SK-N-SH (cell line): ENCODE results near the gene FBXO3. TPM values are rescaled to one million over a fixed set of nuclear protein-coding genes. Genes with fewer than 3 reads are reported as not detected.

Experiments used
- CTCF ChIA-PET: fragments of 300-600, 350-600 bp; formaldehyde crosslinking; extraction: SDS; loops from one replicate; lab custom pipeline; 2021; lab: Yijun Ruan, JAX
- POLR2A ChIA-PET: fragments of 350-600 bp; sonication (Branson Sonifier 250); formaldehyde crosslinking; extraction: SDS; loops from one replicate; lab custom pipeline; 2020; ENCODE audit warnings: antibody characterized with exemption, inconsistent platforms; lab: Yijun Ruan, JAX
- DNase-seq: peaks from one replicate; pipeline ENCODE4 v3.0.0; 2012
- H2AFZ ChIP-seq: fragments of 200-600 bp; sonication (generic); 2 replicates; pipeline ENCODE4 v1.8.1; 2016; ENCODE audit warnings: antibody characterized with exemption, mild to moderate bottlenecking, low read depth
- H3F3A ChIP-seq: fragments of 200-600 bp; sonication (generic); replicated peaks from 2 replicates; pipeline ENCODE3; 2016; ENCODE audit warnings: antibody characterized with exemption, mild to moderate bottlenecking; ENCODE audit not compliant: insufficient read depth
- H3K27ac ChIP-seq, 2 experiments: fragments of 200-500 bp in 1 of 2; fragments of 200-600 bp in 1 of 2; sonication (Bioruptor generic) in 1 of 2; sonication (generic), shearing (Covaris generic) in 1 of 2; 2 replicates each; pipeline versions ENCODE4 v1.5.1 to v1.6.1; 2014 to 2016; ENCODE audit warnings: low read depth in 2 of 2, inconsistent platforms in 1 of 2, low read length in 1 of 2, mild to moderate bottlenecking in 1 of 2, mixed read lengths in 1 of 2
- H3K27me3 ChIP-seq: fragments of 200-600 bp; sonication (generic), shearing (Covaris generic); 2 replicates; pipeline ENCODE4 v1.6.1; 2016; ENCODE audit warnings: mixed run types; ENCODE audit not compliant: insufficient read depth
- H3K36me3 ChIP-seq, 2 experiments: fragments of 200-500 bp in 1 of 2; fragments of 200-600 bp in 1 of 2; sonication (Bioruptor generic) in 1 of 2; sonication (generic) in 1 of 2; replicated peaks in 1 of 2; 2 replicates each; pipeline versions ENCODE3 to v1.5.1; 2014 to 2016; ENCODE audit warnings: low read length in 1 of 2, mild to moderate bottlenecking in 1 of 2; ENCODE audit not compliant: insufficient read depth in 2 of 2, control insufficient read depth in 1 of 2
- H3K4me1 ChIP-seq, 2 experiments: fragments of 200-500 bp in 1 of 2; fragments of 200-600 bp in 1 of 2; sonication (Bioruptor generic) in 1 of 2; sonication (generic), shearing (Covaris generic) in 1 of 2; 2 replicates each; pipeline versions ENCODE4 v1.5.1 to v1.6.1; 2014 to 2016; ENCODE audit warnings: low read depth in 1 of 2, low read length in 1 of 2, mixed run types in 1 of 2; ENCODE audit not compliant: insufficient read depth in 2 of 2, control insufficient read depth in 1 of 2
- H3K4me2 ChIP-seq: fragments of 200-600 bp; sonication (generic), shearing (Covaris generic); 2 replicates; pipeline ENCODE4 v1.6.1; 2017; ENCODE audit warnings: mixed run types
- H3K4me3 ChIP-seq, 2 experiments: fragments of 200-500 bp in 1 of 2; fragments of 200-600 bp in 1 of 2; sonication (Bioruptor generic) in 1 of 2; sonication (generic), shearing (Covaris generic) in 1 of 2; 2 replicates each; pipeline versions ENCODE4 v1.5.1 to v1.8.1; 2014 to 2016; ENCODE audit warnings: low read depth in 2 of 2, inconsistent platforms in 1 of 2, low read length in 1 of 2, mild to moderate bottlenecking in 1 of 2, mixed read lengths in 1 of 2, moderate library complexity in 1 of 2
- H3K79me2 ChIP-seq: fragments of 200-600 bp; sonication (generic); 2 replicates; pipeline ENCODE4 v1.8.1; 2017; ENCODE audit warnings: mild to moderate bottlenecking; ENCODE audit not compliant: insufficient read depth
- H3K9ac ChIP-seq: fragments of 200-600 bp; sonication (generic); 2 replicates; pipeline ENCODE4 v1.6.1; 2017; ENCODE audit warnings: mixed run types
- H3K9me2 ChIP-seq: fragments of 200-600 bp; sonication (generic); 2 replicates; pipeline ENCODE4 v1.6.1; 2017; ENCODE audit warnings: mixed run types
- H3K9me3 ChIP-seq: fragments of 200-600 bp; sonication (generic); 2 replicates; pipeline ENCODE4 v1.6.1; 2017; ENCODE audit warnings: mixed run types, mild to moderate bottlenecking, moderate library complexity
- H4K20me1 ChIP-seq: fragments of 200-600 bp; sonication (generic); 2 replicates; pipeline ENCODE4 v1.6.1; 2017; ENCODE audit warnings: mild to moderate bottlenecking, mixed run types; ENCODE audit not compliant: insufficient read depth
- ELF1 ChIP-seq: IDR thresholded peaks from 2 replicates; pipeline ENCODE4 v1.4.0; 2012
- EP300 ChIP-seq, 2 experiments: IDR thresholded peaks; 2 replicates each; pipeline versions ENCODE4 v1.4.0 to v1.6.1; 2012; ENCODE audit warnings: borderline replicate concordance in 1 of 2, low read depth in 1 of 2, low read length in 1 of 2
- FOXM1 ChIP-seq: IDR thresholded peaks from 2 replicates; pipeline ENCODE4 v1.4.0; 2012; ENCODE audit warnings: low read depth, mild to moderate bottlenecking
- MEF2A ChIP-seq: IDR thresholded peaks from 2 replicates; pipeline ENCODE4 v1.4.0; 2012; ENCODE audit warnings: low read depth, borderline replicate concordance
- NFIC ChIP-seq: IDR thresholded peaks from 2 replicates; pipeline ENCODE4 v1.4.0; 2012; ENCODE audit warnings: borderline replicate concordance
- PBX3 ChIP-seq: IDR thresholded peaks from 2 replicates; pipeline ENCODE4; 2012
- REST ChIP-seq: IDR thresholded peaks from 2 replicates; pipeline ENCODE4 v1.6.1; 2012; ENCODE audit warnings: mild to moderate bottlenecking, low read depth, low read length, moderate library complexity
- RFX5 ChIP-seq: IDR thresholded peaks from 2 replicates; pipeline ENCODE4 v1.6.1; 2012; ENCODE audit warnings: mild to moderate bottlenecking, improper control_type of control experiment, low read length
- TEAD4 ChIP-seq: IDR thresholded peaks from 2 replicates; pipeline ENCODE4 v1.4.0; 2012; ENCODE audit warnings: mild to moderate bottlenecking, borderline replicate concordance; ENCODE audit not compliant: insufficient read depth
- ZBTB33 ChIP-seq: IDR thresholded peaks from 2 replicates; pipeline ENCODE4 v1.4.0; 2012; ENCODE audit warnings: low read depth, borderline replicate concordance
- WGBS: methylation state at CpG from one replicate; pipeline ENCODE4 v1.1.6; 2017; ENCODE audit warnings: low lambda C conversion rate; 5-methylcytosine and 5-hydroxymethylcytosine counted together
- polyA plus RNA-seq, 3 experiments: library from polyadenylated mRNA; depleted of rRNA; stranded (reverse); fragments of >200 nt; gene quantifications; 2 replicates each; pipeline ENCODE4 v1.2.3, GENCODE V29; 2012

The FBXO3 gene
- polyA plus RNA-seq, 1 of the 3 experiments (the other 2 are of a cell fraction) = 17.9 TPM

- no peaks in the 10 kb centered on the region for H3K27me3 ChIP-seq
- no peak for DNase-seq
- H3F3A ChIP-seq = no peaks in the 10 kb centered on the region
- peaks cover 12% of the 10 kb centered on the region for H3K79me2 ChIP-seq
- H2AFZ ChIP-seq = no peak overlapping the region
- H3K27ac ChIP-seq = no peak overlapping the region
- H3K4me3 ChIP-seq = no peak overlapping the region
- ChIA-PET POLR2A (interaction anchor here (1.6 kb wide), 1 partner anchor 24 kb away, joined by 6 read pairs; no protein-coding TSS in a partner anchor), CTCF (interaction anchor here (1.4 to 2.6 kb wide), 3 partner anchors 31 to 51 kb away, joined by 4 to 9 read pairs (median 4); no protein-coding TSS in a partner anchor)
- H3K36me3 ChIP-seq = no peaks in the 10 kb centered on the region
- H3K4me1 ChIP-seq = peaks cover 29 to 41% of the 10 kb centered on the region in 2 experiments; a peak in 3 of 4 replicates
- no peak for TF ChIP-seq FOXM1
- TF ChIP-seq TEAD4 = no peak
- TF ChIP-seq RFX5 = no peak
- TF ChIP-seq MEF2A = no peak
- TF ChIP-seq NFIC = no peak
- TF ChIP-seq ELF1 = no peak
- TF ChIP-seq ZBTB33 = no peak
- TF ChIP-seq PBX3 = no peak
- TF ChIP-seq REST = no peak
- no peak for TF ChIP-seq EP300 (IDR thresholded peaks at IDR 0.05; ENCODE audit: borderline replicate concordance in 1 of 2, low read depth in 1 of 2, low read length in 1 of 2)
- 91% methylated on average over 9 of the region's 9 CpGs for WGBS
- peak overlapping the region; percentile 57; the same call in 1 of the 2 replicates for H3K4me2 ChIP-seq
- H3K9ac ChIP-seq = no peak overlapping the region
- H3K9me3 ChIP-seq = no peaks in the 10 kb centered on the region
- H4K20me1 ChIP-seq = peaks cover 4% of the 10 kb centered on the region
- H3K9me2 ChIP-seq = no peaks in the 10 kb centered on the region
These were observed 3.6 kb upstream of the FBXO3 start for GRCh38 chr11:33777906-33778305.
